K562 (cell line): ENCODE results near the gene TICAM1. TPM values are rescaled to one million over a fixed set of nuclear protein-coding genes. Genes with fewer than 3 reads are reported as not detected.

Source experiments
- CC2D1A ChIP-seq: fragments of 450-650 bp; IDR thresholded peaks from 2 replicates; pipeline ENCODE4 v1.6.1; 2017; ENCODE audit warnings: mild to moderate bottlenecking
- DMBX1 ChIP-seq: fragments of 250-450 bp; sonication (Bioruptor Pico); IDR thresholded peaks from 2 replicates; pipeline ENCODE4 v1.8.0; 2022; ENCODE audit warnings: inconsistent platforms, mild to moderate bottlenecking, moderate library complexity, borderline replicate concordance
- DNMT1 ChIP-seq: fragments of 450-650 bp; IDR thresholded peaks from 2 replicates; pipeline ENCODE4 v1.6.1; 2016; ENCODE audit warnings: antibody characterized with exemption, mild to moderate bottlenecking
- FOXA1 ChIP-seq: fragments of 450-650 bp; IDR thresholded peaks from 2 replicates; pipeline ENCODE4 v1.6.1; 2016; ENCODE audit warnings: mild to moderate bottlenecking, borderline replicate concordance
- HDAC2 ChIP-seq: fragments of 450-650 bp; IDR thresholded peaks from 2 replicates; pipeline ENCODE4 v1.6.1; 2016; ENCODE audit warnings: mild to moderate bottlenecking
- HNRNPH1 ChIP-seq: fragments of 200-400 bp; formaldehyde crosslinking; optimal IDR thresholded peaks from 2 replicates; pipeline ENCODE3; 2017; ENCODE audit warnings: low read depth, mild to moderate bottlenecking, low read length, moderate library complexity
- HOXB6 ChIP-seq: fragments of 250-450 bp; sonication (Bioruptor Pico); IDR thresholded peaks from 2 replicates; pipeline ENCODE4 v1.5.1; 2022; ENCODE audit warnings: mild to moderate bottlenecking, borderline replicate concordance
- MBD2 ChIP-seq: sonication (generic); IDR thresholded peaks from 2 replicates; pipeline ENCODE4 v1.6.1; 2016; ENCODE audit warnings: low read depth, borderline replicate concordance
- MCM2 ChIP-seq: fragments of 450-650 bp; IDR thresholded peaks from 2 replicates; pipeline ENCODE4 v1.6.1; 2017; ENCODE audit warnings: low read depth, mild to moderate bottlenecking
- NFIX ChIP-seq: fragments of 250-450 bp; sonication (Bioruptor Pico); IDR thresholded peaks from 2 replicates; pipeline ENCODE4 v1.4.0; 2020; ENCODE audit warnings: low read depth, mild to moderate bottlenecking, moderate library complexity
- NR1H2 ChIP-seq: sonication (generic); formaldehyde crosslinking; IDR thresholded peaks from 2 replicates; pipeline ENCODE4 v1.4.0; 2020; ENCODE audit warnings: mild to moderate bottlenecking, missing genetic modification reagents
- NR4A1 ChIP-seq, 2 experiments: fragments of 250-450 bp in 1 of 2; fragments of 450-650 bp in 1 of 2; sonication (Bioruptor Pico) in 1 of 2; IDR thresholded peaks; 2 replicates each; pipeline versions ENCODE4 v1.4.0 to v1.6.1; 2016 to 2020; ENCODE audit warnings: mild to moderate bottlenecking in 2 of 2, missing compliant biosample characterization in 1 of 2, missing genetic modification characterization in 1 of 2, moderate library complexity in 1 of 2
- PHB2 ChIP-seq: fragments of 450-650 bp; IDR thresholded peaks from 2 replicates; pipeline ENCODE4 v1.6.1; 2017; ENCODE audit warnings: low read depth
- PML ChIP-seq: IDR thresholded peaks from 2 replicates; pipeline ENCODE4 v1.6.1; 2012; ENCODE audit warnings: low read length, inconsistent platforms
- POLR2H ChIP-seq: IDR thresholded peaks from 2 replicates; pipeline ENCODE4 v1.6.1; 2016; ENCODE audit warnings: missing genetic modification characterization, low read depth, mild to moderate bottlenecking, control low read depth, missing compliant biosample characterization, moderate library complexity
- RB1 ChIP-seq: fragments of 450-650 bp; IDR thresholded peaks from 2 replicates; pipeline ENCODE4 v1.6.1; 2017; ENCODE audit warnings: low read depth, mild to moderate bottlenecking
- RFX5 ChIP-seq: IDR thresholded peaks from 2 replicates; pipeline ENCODE4 v1.6.1; 2011; ENCODE audit warnings: low read depth, mild to moderate bottlenecking, improper control_type of control experiment, low read length
- RNF2 ChIP-seq: sonication (generic); IDR thresholded peaks from 2 replicates; pipeline ENCODE4 v1.6.1; 2016
- SMC3 ChIP-seq: conservative IDR thresholded peaks from 2 replicates; pipeline ENCODE4 v1.6.1; 2011; ENCODE audit warnings: low read depth, low read length, improper control_type of control experiment; ENCODE audit not compliant: insufficient read depth
- SP2 ChIP-seq: IDR thresholded peaks from 2 replicates; pipeline ENCODE4 v1.6.1; 2011; ENCODE audit warnings: mild to moderate bottlenecking, low read depth, low read length, moderate library complexity; ENCODE audit not compliant: poor library complexity, severe bottlenecking; ENCODE audit errors: extremely low read depth
- SUPT5H ChIP-seq: fragments of 450-650 bp; IDR thresholded peaks from 2 replicates; pipeline ENCODE4 v1.6.1; 2016
- TBL1XR1 ChIP-seq, 2 experiments: IDR thresholded peaks; 2 replicates each; pipeline ENCODE4 v1.6.1; 2012; ENCODE audit warnings: improper control_type of control experiment in 2 of 2, low read length in 2 of 2, mild to moderate bottlenecking in 1 of 2
- TRIM28 ChIP-seq: fragments of 450-650 bp; IDR thresholded peaks from 2 replicates; pipeline ENCODE4 v1.6.1; 2017
- ZNF12 ChIP-seq: sonication (generic); formaldehyde crosslinking; IDR thresholded peaks from 2 replicates; pipeline ENCODE4 v1.4.0; 2020; ENCODE audit warnings: mild to moderate bottlenecking, missing genetic modification reagents
- ZNF184 ChIP-seq: sonication (generic); formaldehyde crosslinking; IDR thresholded peaks from 2 replicates; pipeline ENCODE4 v1.5.0; 2020; ENCODE audit warnings: missing genetic modification reagents
- ZNF263 ChIP-seq: sonication (generic); formaldehyde crosslinking; IDR thresholded peaks from 2 replicates; pipeline ENCODE4 v1.8.0; 2022; ENCODE audit warnings: mild to moderate bottlenecking, missing genetic modification reagents, borderline replicate concordance
- ZNF583 ChIP-seq: fragments of 250-450 bp; sonication (Bioruptor Pico); IDR thresholded peaks from 2 replicates; pipeline ENCODE4 v1.4.0; 2020
- ZNF830 ChIP-seq: fragments of 250-450 bp; sonication (Bioruptor Pico); IDR thresholded peaks from 2 replicates; pipeline ENCODE4 v1.5.0; 2021; ENCODE audit warnings: mild to moderate bottlenecking
- polyA plus RNA-seq, 8 experiments: library from polyadenylated mRNA; depleted of rRNA in 4 of 8; stranded (reverse) in 5 of 8; unstranded in 3 of 8; fragments of >200 nt; fragmentation: Nextera tagmentation in 2 of 8; fragmentation: Illumina TruSeq in 1 of 8; extraction: Ambion mirVana in 2 of 8; extraction: Trizol in 1 of 8; gene quantifications; 2 replicates each; pipeline versions ENCODE4 v1.2.1 to v1.2.3, GENCODE V29; 2011 to 2014; ENCODE audit warnings: inconsistent platforms in 1 of 8, missing spikeins in 1 of 8
- total RNA-seq, 7 experiments: library from RNA; depleted of rRNA in 6 of 7; stranded (reverse); fragments of >200 nt in 6 of 7; fragmentation: Illumina TruSeq in 2 of 7; extraction: Trizol in 2 of 7; gene quantifications; 2 replicates each; pipeline versions ENCODE4 v1.2.1 to v1.2.3, GENCODE V29; 2011 to 2021; ENCODE audit warnings: low replicate concordance in 1 of 7
- TF ChIP-seq, protein P1 (sequence below): fragments of 250-450 bp; sonication (Bioruptor Pico); IDR thresholded peaks from 2 replicates; pipeline ENCODE4 v1.8.0; 2021; ENCODE audit warnings: moderate library complexity, mild to moderate bottlenecking, inconsistent platforms
- TF ChIP-seq, protein P2 (sequence below): fragments of 450-650 bp; formaldehyde crosslinking; IDR thresholded peaks from 2 replicates; pipeline ENCODE4 v1.4.0; 2022; ENCODE audit warnings: mild to moderate bottlenecking, moderate library complexity

TICAM1 gene
- total and polyA plus RNA-seq, 9 of the 15 experiments (the other 6 are each of a cell fraction or from before 2014, with no cell fraction given) = 0.07 to 11.6 (median 1.5) TPM

GRCh38 chr19:4867534-4868285 is 36.2 kb upstream of the TICAM1 start, which contains the start of gene PLIN3 (continued):
- no peak for TF ChIP-seq ZNF184 (CRISPR knock-in tag)
- TF ChIP-seq HOXB6 (CRISPR knock-in tag) = no peak
- no peak for TF ChIP-seq ZNF583
- no peak for TF ChIP-seq MCM2
- peak; percentile 34; the same call in 1 of the 2 replicates for TF ChIP-seq TRIM28
- TF ChIP-seq PML = no peak
- no peak for TF ChIP-seq RFX5
- TF ChIP-seq SUPT5H = peak; percentile 54
- TF ChIP-seq HNRNPH1 = no peak
- TF ChIP-seq DNMT1 = no peak
- TF ChIP-seq ZNF12 (CRISPR knock-in tag) = no peak
- TF ChIP-seq, protein P1, sequence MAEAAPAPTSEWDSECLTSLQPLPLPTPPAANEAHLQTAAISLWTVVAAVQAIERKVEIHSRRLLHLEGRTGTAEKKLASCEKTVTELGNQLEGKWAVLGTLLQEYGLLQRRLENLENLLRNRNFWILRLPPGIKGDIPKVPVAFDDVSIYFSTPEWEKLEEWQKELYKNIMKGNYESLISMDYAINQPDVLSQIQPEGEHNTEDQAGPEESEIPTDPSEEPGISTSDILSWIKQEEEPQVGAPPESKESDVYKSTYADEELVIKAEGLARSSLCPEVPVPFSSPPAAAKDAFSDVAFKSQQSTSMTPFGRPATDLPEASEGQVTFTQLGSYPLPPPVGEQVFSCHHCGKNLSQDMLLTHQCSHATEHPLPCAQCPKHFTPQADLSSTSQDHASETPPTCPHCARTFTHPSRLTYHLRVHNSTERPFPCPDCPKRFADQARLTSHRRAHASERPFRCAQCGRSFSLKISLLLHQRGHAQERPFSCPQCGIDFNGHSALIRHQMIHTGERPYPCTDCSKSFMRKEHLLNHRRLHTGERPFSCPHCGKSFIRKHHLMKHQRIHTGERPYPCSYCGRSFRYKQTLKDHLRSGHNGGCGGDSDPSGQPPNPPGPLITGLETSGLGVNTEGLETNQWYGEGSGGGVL (CRISPR knock-in tag) = no peak
- TF ChIP-seq NR4A1 (CRISPR knock-in tag; IDR thresholded peaks at IDR 0.05) = no peak
- no peak; the same call in 1 of the 2 replicates for TF ChIP-seq NR4A1 (tag; IDR thresholded peaks at IDR 0.05)
- peak; percentile 69; the same call in 1 of the 2 replicates for TF ChIP-seq CC2D1A
- no peak; the same call in 1 of the 2 replicates for TF ChIP-seq RB1
- 0 out of 2 replicates have a peak, but pooled peaks have one; percentile 59 for TF ChIP-seq PHB2
- TF ChIP-seq ZNF830 (CRISPR knock-in tag) = no peak
- peak; percentile 88 for TF ChIP-seq ZNF263 (CRISPR knock-in tag)
- TF ChIP-seq TBL1XR1 (IDR thresholded peaks at IDR 0.05; ENCODE audit: low read length in 2 of 2) = no peak
- TF ChIP-seq HDAC2 = peak; percentile 96
- no peak for TF ChIP-seq FOXA1
- no peak for TF ChIP-seq RNF2
- no peak; the same call in 1 of the 2 replicates for TF ChIP-seq POLR2H (tag)
- TF ChIP-seq NFIX = no peak
- TF ChIP-seq, protein P2, sequence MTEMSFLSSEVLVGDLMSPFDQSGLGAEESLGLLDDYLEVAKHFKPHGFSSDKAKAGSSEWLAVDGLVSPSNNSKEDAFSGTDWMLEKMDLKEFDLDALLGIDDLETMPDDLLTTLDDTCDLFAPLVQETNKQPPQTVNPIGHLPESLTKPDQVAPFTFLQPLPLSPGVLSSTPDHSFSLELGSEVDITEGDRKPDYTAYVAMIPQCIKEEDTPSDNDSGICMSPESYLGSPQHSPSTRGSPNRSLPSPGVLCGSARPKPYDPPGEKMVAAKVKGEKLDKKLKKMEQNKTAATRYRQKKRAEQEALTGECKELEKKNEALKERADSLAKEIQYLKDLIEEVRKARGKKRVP (CRISPR knock-in tag) = no peak
- peak; percentile 74 for TF ChIP-seq SP2
- no peak for TF ChIP-seq SMC3
- TF ChIP-seq MBD2 = 0 out of 2 replicates have a peak, but pooled peaks have one; percentile 65
- no peak for TF ChIP-seq DMBX1 (CRISPR knock-in tag)
- TF ChIP-seq NR1H2 (CRISPR knock-in tag) = no peak
